ENCODE data around the gene WHAMM. TPM values are rescaled to one million over a fixed set of nuclear protein-coding genes. Genes with fewer than 3 reads are reported as not detected.
"Not testable (repeated sequence)": the region's sequence is repeated elsewhere in the genome, so short reads cannot be mapped to it uniquely, and the experiment has no call there.

The WHAMM gene
- total and polyA plus RNA-seq, 2 experiments from 2014 or later, result 3.0 to 3.6 TPM

GRCh38 chr15:82810890-82811426 lies 1.5 kb downstream of the WHAMM start:
- Histone ChIP-seq H3K27ac (peak overlapping the region; percentile 95), H2AFZ (peak overlapping the region; percentile 79), H3K79me2 (ENCODE audit: insufficient read depth) (peaks cover 59% of the 10 kb centered on the region), H3F3A (ENCODE audit: insufficient read depth) (peaks cover 29% of the 10 kb centered on the region), H3K4me2 (ENCODE audit: unreplicated experiment) (peak overlapping the region; percentile 89), H3K4me3 (peak overlapping the region; percentile 91), H3K9ac (peak overlapping the region; percentile 97), H4K20me1 (ENCODE audit: insufficient read depth) (no peaks in the 10 kb centered on the region), H3K9me3 (ENCODE audit: low read depth) (no peaks in the 10 kb centered on the region), H3K4me1 (ENCODE audit: insufficient read depth) (0 out of 2 replicates have a peak, but pooled peaks cover 20% of the 10 kb centered on the region), H3K27me3 (replicated peaks; ENCODE audit: insufficient read depth) (no peaks in the 10 kb centered on the region), H3K9me2 (ENCODE audit: insufficient read depth) (no peaks in the 10 kb centered on the region), H3K36me3 (ENCODE audit: low read depth) (peaks cover 20% of the 10 kb centered on the region; the same call in 1 of the 2 replicates)
- DNase-seq, result peak; percentile 36
- 2 to 5% methylated on average over 6 of the region's 6 CpGs for WGBS, 2 experiments (ENCODE audit: low coverage in 1 of 2, low lambda C conversion rate in 2 of 2, missing lambda C conversion rate in 2 of 2)
- no peak for TF ChIP-seq EZH2 (IDR thresholded peaks at IDR 0.05; ENCODE audit: insufficient read depth, poor library complexity, severe bottlenecking)
- in situ Hi-C loops (cut with MboI), result no loop called here

- Histone ChIP-seq H3K9ac (no peak overlapping the region), H3K4me1 (ENCODE audit: insufficient read depth) (0 out of 2 replicates have a peak, but pooled peaks cover 20% of the 10 kb centered on the region), H2AFZ (no peak overlapping the region), H3K27me3 (replicated peaks; ENCODE audit: insufficient read depth) (no peaks in the 10 kb centered on the region), H3K36me3 (ENCODE audit: low read depth) (peaks cover 36% of the 10 kb centered on the region), H3K9me3 (ENCODE audit: low read depth) (no peaks in the 10 kb centered on the region), H3K79me2 (ENCODE audit: insufficient read depth) (peaks cover 78% of the 10 kb centered on the region), H4K20me1 (ENCODE audit: insufficient read depth) (no peaks in the 10 kb centered on the region), H3K27ac (no peak overlapping the region; the same call in 1 of the 2 replicates), H3K9me2 (ENCODE audit: insufficient read depth) (no peaks in the 10 kb centered on the region), H3K4me3 (no peak overlapping the region), H3K4me2 (ENCODE audit: unreplicated experiment) (no peak overlapping the region), H3F3A (ENCODE audit: insufficient read depth) (peaks cover 29% of the 10 kb centered on the region)
- DNase-seq, result peak; percentile 19
- WGBS, 2 experiments (ENCODE audit: low coverage in 1 of 2, low lambda C conversion rate in 2 of 2, missing lambda C conversion rate in 2 of 2), result 81 to 84% methylated on average over 4 of the region's 4 CpGs
- in situ Hi-C loops (cut with MboI), result no loop called here
- TF ChIP-seq EZH2phosphoT487 (IDR thresholded peaks at IDR 0.05; ENCODE audit: insufficient read depth, low read depth) (no peak), EZH2 (IDR thresholded peaks at IDR 0.05; ENCODE audit: insufficient read depth, poor library complexity, severe bottlenecking) (no peak)
Measured at GRCh38 chr15:82812994-82813393, 3.6 kb downstream of the WHAMM start.

DNA sequence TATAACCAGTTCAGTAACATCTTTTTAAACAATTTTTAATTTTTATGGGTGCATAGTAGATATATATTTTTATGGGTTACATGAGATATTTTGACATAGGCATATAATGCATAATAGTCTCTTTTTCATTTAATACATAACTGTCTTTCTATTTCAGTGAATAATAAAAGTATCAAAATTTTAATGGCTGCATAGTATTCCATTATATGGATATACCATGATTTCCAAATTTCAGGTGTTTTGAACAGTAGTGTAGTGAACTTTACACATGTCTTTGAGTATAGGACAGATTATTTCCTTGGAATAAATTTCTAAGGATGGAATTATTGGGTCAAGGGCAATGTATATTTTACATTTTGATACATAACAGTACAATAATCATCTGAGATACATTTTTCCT lies 10.7 kb downstream of the WHAMM start:
- peaks cover 58% of the 10 kb centered on the region for H3K79me2 ChIP-seq (ENCODE audit: insufficient read depth)
- no peak for DNase-seq
- no peaks in the 10 kb centered on the region for H4K20me1 ChIP-seq (ENCODE audit: insufficient read depth)
- H3K9me2 ChIP-seq (ENCODE audit: insufficient read depth), result no peaks in the 10 kb centered on the region
- in situ Hi-C loops (cut with MboI), result no loop called here
- H3K27me3 ChIP-seq (replicated peaks; ENCODE audit: insufficient read depth), result no peaks in the 10 kb centered on the region
- TF ChIP-seq EZH2phosphoT487 (IDR thresholded peaks at IDR 0.05; ENCODE audit: insufficient read depth, low read depth) (no peak), EZH2 (IDR thresholded peaks at IDR 0.05; ENCODE audit: insufficient read depth, poor library complexity, severe bottlenecking) (no peak)
- H3K4me1 ChIP-seq (ENCODE audit: insufficient read depth), result peaks cover 16% of the 10 kb centered on the region
- no peak overlapping the region for H3K27ac ChIP-seq
- no peak overlapping the region for H3K4me2 ChIP-seq (ENCODE audit: unreplicated experiment)
- no peaks in the 10 kb centered on the region for H3K9me3 ChIP-seq (ENCODE audit: low read depth)
- H3K9ac ChIP-seq, result no peak overlapping the region
- peaks cover 66% of the 10 kb centered on the region for H3K36me3 ChIP-seq (ENCODE audit: low read depth)
- H3K4me3 ChIP-seq, result no peak overlapping the region
- no peak overlapping the region for H2AFZ ChIP-seq
- H3F3A ChIP-seq (ENCODE audit: insufficient read depth), result peaks cover 35% of the 10 kb centered on the region

DNA sequence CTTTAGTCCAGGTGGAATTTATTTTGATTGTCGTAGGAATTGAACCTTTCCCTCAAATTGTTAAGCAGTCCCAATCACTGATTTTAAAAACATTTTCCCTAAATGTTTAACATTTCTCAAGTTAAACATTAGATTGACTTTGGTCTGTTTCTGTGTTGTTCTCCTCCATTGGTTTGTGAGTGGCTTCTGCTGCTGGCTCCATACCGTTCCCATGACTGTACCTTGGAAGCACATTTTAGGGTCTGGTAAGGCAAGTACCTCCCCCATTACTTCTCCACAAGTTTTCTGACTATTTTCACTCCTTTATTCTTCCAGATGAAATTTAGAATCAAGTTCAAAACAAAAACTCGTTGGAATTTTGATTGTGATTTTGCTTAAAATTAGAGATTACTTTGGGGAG lies 12.0 kb downstream of the WHAMM start:
- H3K4me1 ChIP-seq (ENCODE audit: insufficient read depth), result peaks cover 16% of the 10 kb centered on the region
- in situ Hi-C loops (cut with MboI); H3K4me2 ChIP-seq (ENCODE audit: unreplicated experiment); H4K20me1 ChIP-seq (ENCODE audit: insufficient read depth); H3K9me3 ChIP-seq (ENCODE audit: low read depth); H3K9ac ChIP-seq; H3K27me3 ChIP-seq (replicated peaks; ENCODE audit: insufficient read depth); H3K9me2 ChIP-seq (ENCODE audit: insufficient read depth); H2AFZ ChIP-seq; H3K4me3 ChIP-seq: not testable (repeated sequence)
- peaks cover 54% of the 10 kb centered on the region for H3K79me2 ChIP-seq (ENCODE audit: insufficient read depth)
- WGBS, 2 experiments (ENCODE audit: low coverage in 1 of 2, low lambda C conversion rate in 2 of 2, missing lambda C conversion rate in 2 of 2), result 51 to 60% methylated on average over 3 of the region's 3 CpGs
- peaks cover 35% of the 10 kb centered on the region for H3F3A ChIP-seq (ENCODE audit: insufficient read depth)
- peak overlapping the region; percentile 31 for H3K27ac ChIP-seq
- peaks cover 73% of the 10 kb centered on the region for H3K36me3 ChIP-seq (ENCODE audit: low read depth)
- DNase-seq, result peak; percentile 54

- H3K9me2 ChIP-seq (ENCODE audit: insufficient read depth); H4K20me1 ChIP-seq (ENCODE audit: insufficient read depth); H2AFZ ChIP-seq; H3K27me3 ChIP-seq (replicated peaks; ENCODE audit: insufficient read depth); H3K9me3 ChIP-seq (ENCODE audit: low read depth); H3K9ac ChIP-seq; in situ Hi-C loops (cut with MboI); H3K4me3 ChIP-seq: not testable (repeated sequence)
- Histone ChIP-seq H3K27ac (peak overlapping the region; percentile 31), H3F3A (ENCODE audit: insufficient read depth) (peaks cover 40% of the 10 kb centered on the region), H3K36me3 (ENCODE audit: low read depth) (peaks cover 74% of the 10 kb centered on the region), H3K4me1 (ENCODE audit: insufficient read depth) (peaks cover 16% of the 10 kb centered on the region), H3K4me2 (ENCODE audit: unreplicated experiment) (peak overlapping the region; percentile 8), H3K79me2 (ENCODE audit: insufficient read depth) (peaks cover 49% of the 10 kb centered on the region)
- DNase-seq, result peak; percentile 59
Measured at GRCh38 chr15:82821851-82822250, 12.4 kb downstream of the WHAMM start.
